ENCODE data around the gene DYSF. TPM values are rescaled to one million over a fixed set of nuclear protein-coding genes. Genes with fewer than 3 reads are reported as not detected.

The DYSF gene
- total and polyA plus RNA-seq, 9 donors: 2.3 to 16.5 (median 5.1) TPM

DNA sequence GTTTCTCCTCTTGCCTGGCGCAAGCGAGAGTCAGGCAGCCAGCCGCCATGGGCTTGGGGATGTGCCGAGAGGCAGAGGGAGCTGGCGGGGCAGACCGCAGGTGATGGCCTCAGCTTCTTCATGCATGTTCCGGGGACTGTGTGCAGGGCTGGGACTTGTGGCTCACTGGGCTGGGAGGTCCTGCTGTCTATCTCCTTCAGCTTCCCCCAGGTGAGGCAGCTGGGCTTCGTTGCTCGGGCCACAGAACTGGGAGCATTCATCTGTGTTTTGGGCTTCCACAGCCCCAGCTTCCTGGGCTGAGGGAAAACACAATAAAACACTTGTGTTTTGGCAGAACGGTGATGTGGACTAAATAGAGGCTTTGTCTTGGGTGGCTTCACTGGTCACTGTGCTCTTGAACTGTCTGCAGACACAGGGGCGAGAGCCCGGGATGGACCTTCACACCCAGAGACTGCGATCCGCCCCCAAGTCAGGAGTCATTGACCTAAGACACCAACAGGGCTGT lies 93.5 kb downstream of the DYSF start:
- intact Hi-C loops (cut with DNase I): loop anchor here (5.0 to 10.0 kb wide), 6 partner anchors 600 to 1338 kb away; partner anchors contain the start of genes CYP26B1 (in 2 of the 4) and SPR (in 1 of the 4)
- TF ChIP-seq, protein P1, sequence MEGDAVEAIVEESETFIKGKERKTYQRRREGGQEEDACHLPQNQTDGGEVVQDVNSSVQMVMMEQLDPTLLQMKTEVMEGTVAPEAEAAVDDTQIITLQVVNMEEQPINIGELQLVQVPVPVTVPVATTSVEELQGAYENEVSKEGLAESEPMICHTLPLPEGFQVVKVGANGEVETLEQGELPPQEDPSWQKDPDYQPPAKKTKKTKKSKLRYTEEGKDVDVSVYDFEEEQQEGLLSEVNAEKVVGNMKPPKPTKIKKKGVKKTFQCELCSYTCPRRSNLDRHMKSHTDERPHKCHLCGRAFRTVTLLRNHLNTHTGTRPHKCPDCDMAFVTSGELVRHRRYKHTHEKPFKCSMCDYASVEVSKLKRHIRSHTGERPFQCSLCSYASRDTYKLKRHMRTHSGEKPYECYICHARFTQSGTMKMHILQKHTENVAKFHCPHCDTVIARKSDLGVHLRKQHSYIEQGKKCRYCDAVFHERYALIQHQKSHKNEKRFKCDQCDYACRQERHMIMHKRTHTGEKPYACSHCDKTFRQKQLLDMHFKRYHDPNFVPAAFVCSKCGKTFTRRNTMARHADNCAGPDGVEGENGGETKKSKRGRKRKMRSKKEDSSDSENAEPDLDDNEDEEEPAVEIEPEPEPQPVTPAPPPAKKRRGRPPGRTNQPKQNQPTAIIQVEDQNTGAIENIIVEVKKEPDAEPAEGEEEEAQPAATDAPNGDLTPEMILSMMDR (IDR thresholded peaks at IDR 0.05): no peak
- Histone ChIP-seq H3K4me1 (ENCODE audit: insufficient read depth) (peaks cover 2% of the 10 kb centered on the region), H3K4me3 (no peak overlapping the region), H3K27ac (no peak overlapping the region), H3K9me3 (no peaks in the 10 kb centered on the region), H3K36me3 (no peaks in the 10 kb centered on the region), H3K27me3 (no peaks in the 10 kb centered on the region)
- DNase-seq: no peak
- WGBS, 3 donors: 92 to 95% (median 93%) methylated on average over 14 of the region's 14 CpGs

DNA sequence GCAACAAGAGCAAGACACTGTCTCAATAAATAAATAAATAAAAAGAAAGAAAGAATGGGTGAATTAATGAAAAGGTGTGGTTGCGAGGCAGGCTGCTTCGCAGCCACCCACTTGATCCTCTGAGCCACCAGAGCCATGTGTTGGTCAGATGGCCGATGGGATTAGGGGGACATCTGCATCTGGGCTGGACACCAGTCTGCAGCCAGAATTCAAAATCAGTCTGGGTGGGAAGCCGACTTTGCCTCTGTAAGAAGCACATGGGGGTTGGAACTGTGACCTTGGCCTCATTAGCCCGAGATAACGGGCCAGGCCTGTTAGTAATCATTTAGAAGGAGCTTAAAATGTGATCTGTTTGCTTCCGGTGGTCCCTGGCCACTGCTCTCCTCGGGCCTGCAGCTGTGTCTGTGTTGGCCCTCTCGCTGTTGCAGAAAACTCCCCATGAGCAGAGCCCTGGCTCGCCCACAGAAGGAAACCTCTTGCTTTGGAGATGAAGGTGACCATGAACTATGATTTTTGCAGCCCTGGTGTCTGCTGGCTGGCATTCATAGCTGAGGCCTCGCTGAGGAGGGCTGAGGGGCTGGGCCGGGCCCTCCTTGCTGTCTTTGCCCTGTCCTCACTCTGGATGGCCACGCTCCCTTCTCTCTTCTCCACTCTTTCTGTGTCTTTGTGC lies 94.4 kb downstream of the DYSF start:
- peaks cover 2% of the 10 kb centered on the region for H3K4me1 ChIP-seq (ENCODE audit: insufficient read depth)
- H3K36me3 ChIP-seq: no peaks in the 10 kb centered on the region
- H3K27me3 ChIP-seq: no peaks in the 10 kb centered on the region
- intact Hi-C loops (cut with DNase I): loop anchor here (2.0 to 10.0 kb wide), 7 partner anchors 249 to 1337 kb away; partner anchors contain the start of genes CYP26B1 (in 2 of the 4) and SPR (in 1 of the 4)
- no peak overlapping the region for H3K27ac ChIP-seq
- 64 to 69% (median 68%) methylated on average over 13 of the region's 13 CpGs for WGBS, 3 donors
- H3K9me3 ChIP-seq: no peaks in the 10 kb centered on the region
- H3K4me3 ChIP-seq: no peak overlapping the region
- TF ChIP-seq EP300 (IDR thresholded peaks at IDR 0.05) (no peak), POLR2A (IDR thresholded peaks at IDR 0.05) (no peak)
- TF ChIP-seq, protein P1 (IDR thresholded peaks at IDR 0.05): no peak
- DNase-seq: peak in 1 of 5 donors; percentile 16

DNA sequence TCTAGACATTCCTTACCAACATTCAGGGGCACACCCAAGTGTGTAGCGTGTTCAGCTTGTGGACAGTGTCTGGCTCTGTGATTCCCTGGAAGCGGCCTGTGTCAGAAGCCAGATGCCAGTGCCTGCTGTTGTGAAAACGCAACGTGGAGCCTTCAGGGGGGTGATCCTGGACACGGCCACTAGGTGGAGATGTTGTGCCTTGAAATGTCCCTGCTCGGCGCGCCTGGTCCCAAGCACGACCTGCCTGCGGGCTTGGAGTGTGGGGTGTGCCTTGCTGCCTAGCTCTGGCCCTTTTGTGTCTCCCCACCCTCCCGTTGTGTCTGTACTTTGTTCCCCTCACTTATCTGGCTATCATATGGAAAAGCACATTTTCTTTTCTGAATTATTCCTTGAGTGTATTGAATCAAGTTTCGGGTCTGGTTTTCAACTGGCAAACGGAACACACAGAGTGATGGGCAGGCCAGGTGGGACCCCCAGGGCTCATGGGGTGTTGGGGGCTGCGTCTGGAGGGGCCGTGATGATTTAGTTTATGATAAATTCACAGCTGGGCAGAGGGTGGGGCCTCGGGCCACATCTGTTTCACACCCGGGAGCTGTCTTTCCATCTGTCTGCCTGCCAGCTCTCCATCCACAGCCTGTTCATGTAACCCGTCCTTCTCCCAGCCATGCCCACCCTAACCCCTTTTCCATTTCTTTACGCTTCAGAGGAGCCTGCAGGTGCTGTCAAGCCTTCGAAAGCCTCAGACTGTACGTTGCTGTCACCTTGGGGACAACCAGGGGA lies 95.5 kb downstream of the DYSF start:
- 61 to 65% (median 61%) methylated on average over 21 of the region's 21 CpGs for WGBS, 3 donors

More for the DNA sequence above, 95.5 kb downstream of the DYSF start:
- Histone ChIP-seq H3K36me3 (no peaks in the 10 kb centered on the region), H3K27me3 (no peaks in the 10 kb centered on the region), H3K27ac (no peak overlapping the region), H3K4me1 (ENCODE audit: insufficient read depth) (peaks cover 2% of the 10 kb centered on the region), H3K9me3 (no peaks in the 10 kb centered on the region), H3K4me3 (no peak overlapping the region)
- peak; percentile 48 to 73 (median 59) for DNase-seq
- TF ChIP-seq, protein P1 (IDR thresholded peaks at IDR 0.05): peak; percentile 26 to 45 (median 44)
- no peak for TF ChIP-seq POLR2A (IDR thresholded peaks at IDR 0.05)
- intact Hi-C loops (cut with DNase I): loop anchor here (2.0 to 10.0 kb wide), 7 partner anchors 248 to 1336 kb away; partner anchors contain the start of genes CYP26B1 (in 2 of the 4) and SPR (in 1 of the 4)
